MCF 10A (cell line): Measurements from ENCODE around the gene CCDC97. TPM values are rescaled to one million over a fixed set of nuclear protein-coding genes. Genes with fewer than 3 reads are reported as not detected.

Experiments used
- BruUV-seq: library from RNA; stranded (reverse); fragments of 400-500 nt; replicated peaks from 2 replicates; lab custom pipeline; 2021; lab: Mats Ljungman, UMichigan
- CTCF ChIA-PET: fragments of 300-600 bp; sonication (Branson Sonifier 250); formaldehyde crosslinking; extraction: SDS; loops from one replicate; lab custom pipeline; 2021; ENCODE audit warnings: antibody characterized with exemption, inconsistent platforms; lab: Yijun Ruan, JAX
- POLR2A ChIA-PET: fragments of 300-600, 350-650 bp; sonication (Branson Sonifier 250); formaldehyde crosslinking; extraction: SDS; loops from one replicate; lab custom pipeline; 2020; ENCODE audit warnings: antibody characterized with exemption, inconsistent platforms; lab: Yijun Ruan, JAX
- DNase-seq: peaks from one replicate; pipeline ENCODE4 v3.0.0-alpha.2; 2018; ENCODE audit not compliant: unreplicated experiment
- H3K27ac Mint-ChIP-seq: one replicate; pipeline ENCODE4 v1.8.0; 2022; ENCODE audit warnings: mild to moderate bottlenecking, low read depth, mixed read lengths; ENCODE audit not compliant: unreplicated experiment
- H3K27me3 Mint-ChIP-seq: one replicate; pipeline ENCODE4 v1.8.0; 2022; ENCODE audit warnings: mixed read lengths; ENCODE audit not compliant: insufficient read depth, unreplicated experiment
- H3K36me3 Mint-ChIP-seq: one replicate; pipeline ENCODE4 v1.8.0; 2022; ENCODE audit warnings: mild to moderate bottlenecking, moderate library complexity, mixed read lengths; ENCODE audit not compliant: insufficient read depth, unreplicated experiment
- H3K4me1 Mint-ChIP-seq: one replicate; pipeline ENCODE4 v1.8.0; 2022; ENCODE audit warnings: mixed read lengths; ENCODE audit not compliant: insufficient read depth, unreplicated experiment
- H3K4me3 Mint-ChIP-seq: one replicate; pipeline ENCODE4 v1.8.0; 2022; ENCODE audit warnings: mild to moderate bottlenecking, moderate library complexity, mixed read lengths; ENCODE audit not compliant: unreplicated experiment
- H3K9me3 Mint-ChIP-seq: one replicate; pipeline ENCODE4 v1.8.0; 2022; ENCODE audit warnings: mixed read lengths; ENCODE audit not compliant: unreplicated experiment
- CTCF ChIP-seq: fragments of 200-600 bp; IDR thresholded peaks from one replicate; pipeline ENCODE4 v1.8.0; 2022; ENCODE audit warnings: antibody characterized with exemption, mild to moderate bottlenecking; ENCODE audit not compliant: unreplicated experiment
- intact Hi-C: fragments of 100-400 bp; cut with micrococcal nuclease; formaldehyde crosslinking; loops from 2 replicates; pipeline ENCODE4 v1.14.1; 2022
- total RNA-seq: library from RNA; stranded (reverse); gene quantifications from 2 replicates; pipeline ENCODE4 v1.2.3, GENCODE V29; 2022

Gene CCDC97
- total RNA-seq, 1 experiment from 2014 or later = 25.0 TPM

GRCh38 chr19:41327576-41328156 lies 17.7 kb downstream of the CCDC97 start:
- Mint-ChIP-seq H3K4me1 (peaks cover 54% of the 10 kb centered on the region), H3K27ac (peak overlapping the region; percentile 41), H3K27me3 (no peaks in the 10 kb centered on the region), H3K4me3 (peak overlapping the region; percentile 71), H3K9me3 (no peaks in the 10 kb centered on the region), H3K36me3 (peaks cover 32% of the 10 kb centered on the region)
- BruUV-seq = no TSS peak
- ChIA-PET POLR2A (interaction anchor here (0.6 to 2.7 kb wide), 14 partner anchors 10 to 227 kb away, joined by 3 to 20 read pairs (median 6); partner anchors contain the start of genes B9D2, CCDC97, HNRNPUL1 and TGFB1), CTCF (interaction anchor here (1.1 to 1.4 kb wide), 2 partner anchors 16 to 75 kb away, joined by 3 to 4 read pairs; no protein-coding TSS in a partner anchor)
- intact Hi-C loops = loop anchor here (2.0 to 10.0 kb wide), 2 partner anchors 25 to 247 kb away; partner anchors contain the start of genes CEACAM21 and TGFB1
- DNase-seq = peak; percentile 92
- TF ChIP-seq CTCF = no peak

- H3K4me3 Mint-ChIP-seq = peak overlapping the region; percentile 71
- POLR2A ChIA-PET = interaction anchor here (0.6 to 2.7 kb wide), 13 partner anchors 11 to 1482 kb away, joined by 3 to 20 read pairs (median 4); partner anchors contain the start of genes B9D2, CCDC97, DMAC2 and TGFB1
- CTCF ChIA-PET = interaction anchor here (1.4 kb wide), 1 partner anchor 17 kb away, joined by 4 read pairs; no protein-coding TSS in a partner anchor
- H3K4me1 Mint-ChIP-seq = peaks cover 48% of the 10 kb centered on the region
- no peaks in the 10 kb centered on the region for H3K9me3 Mint-ChIP-seq
- TF ChIP-seq CTCF = no peak
- peaks cover 25% of the 10 kb centered on the region for H3K36me3 Mint-ChIP-seq
- BruUV-seq = no TSS peak
- H3K27me3 Mint-ChIP-seq = no peaks in the 10 kb centered on the region
- intact Hi-C loops = loop anchor here (10.0 kb wide), 1 partner anchor 247 kb away; the partner anchor contains the start of gene CEACAM21
- no peak for DNase-seq
- no peak overlapping the region for H3K27ac Mint-ChIP-seq
These were observed 18.3 kb downstream of the CCDC97 start for GRCh38 chr19:41328157-41328841.

- CTCF ChIA-PET = interaction anchor here (0.7 kb wide), 1 partner anchor 21 kb away, joined by 6 read pairs; no protein-coding TSS in a partner anchor
- no peak for DNase-seq
- Mint-ChIP-seq H3K36me3 (peaks cover 24% of the 10 kb centered on the region), H3K9me3 (no peaks in the 10 kb centered on the region), H3K4me3 (no peak overlapping the region), H3K4me1 (peaks cover 46% of the 10 kb centered on the region), H3K27ac (no peak overlapping the region), H3K27me3 (no peaks in the 10 kb centered on the region)
- no peak for TF ChIP-seq CTCF
- intact Hi-C loops = loop anchor here (10.0 kb wide), 1 partner anchor 246 kb away; the partner anchor contains the start of gene CEACAM21
- no TSS peak for BruUV-seq
- POLR2A ChIA-PET = interaction anchor here (0.6 to 2.7 kb wide), 7 partner anchors 18 to 1482 kb away, joined by 3 to 20 read pairs (median 4); partner anchors contain the start of genes CCDC97, DMAC2 and TGFB1
These were observed 18.9 kb downstream of the CCDC97 start for GRCh38 chr19:41328842-41329225.

GRCh38 chr19:41330481-41330880 lies 20.5 kb downstream of the CCDC97 start:
- Mint-ChIP-seq H3K27ac (no peak overlapping the region), H3K9me3 (no peaks in the 10 kb centered on the region), H3K4me3 (no peak overlapping the region), H3K27me3 (no peaks in the 10 kb centered on the region), H3K4me1 (peaks cover 36% of the 10 kb centered on the region), H3K36me3 (peaks cover 18% of the 10 kb centered on the region)
- no TSS peak for BruUV-seq
- intact Hi-C loops = no loop called here
- no peak for DNase-seq
- POLR2A ChIA-PET = no interaction called here
- TF ChIP-seq CTCF = no peak
- CTCF ChIA-PET = no interaction called here
